PFSK-1 (cell line): ENCODE measurements around the gene CAMKV.

Experiments used
- POLR2AphosphoS5 ChIP-seq: IDR thresholded peaks from 2 replicates; pipeline ENCODE4 v1.6.1; 2012; ENCODE audit warnings: low read depth, mild to moderate bottlenecking, control low read depth, low read length, moderate library complexity
- TF ChIP-seq, protein P1 (sequence below), 2 experiments: IDR thresholded peaks; 2 replicates each; pipeline versions ENCODE4 v1.6.1 to v1.8.0; 2011 to 2012; ENCODE audit warnings: low read depth in 2 of 2, low read length in 2 of 2, control low read depth in 1 of 2, inconsistent platforms in 1 of 2, mild to moderate bottlenecking in 1 of 2, moderate library complexity in 1 of 2; ENCODE audit not compliant: insufficient read depth in 1 of 2

DNA sequence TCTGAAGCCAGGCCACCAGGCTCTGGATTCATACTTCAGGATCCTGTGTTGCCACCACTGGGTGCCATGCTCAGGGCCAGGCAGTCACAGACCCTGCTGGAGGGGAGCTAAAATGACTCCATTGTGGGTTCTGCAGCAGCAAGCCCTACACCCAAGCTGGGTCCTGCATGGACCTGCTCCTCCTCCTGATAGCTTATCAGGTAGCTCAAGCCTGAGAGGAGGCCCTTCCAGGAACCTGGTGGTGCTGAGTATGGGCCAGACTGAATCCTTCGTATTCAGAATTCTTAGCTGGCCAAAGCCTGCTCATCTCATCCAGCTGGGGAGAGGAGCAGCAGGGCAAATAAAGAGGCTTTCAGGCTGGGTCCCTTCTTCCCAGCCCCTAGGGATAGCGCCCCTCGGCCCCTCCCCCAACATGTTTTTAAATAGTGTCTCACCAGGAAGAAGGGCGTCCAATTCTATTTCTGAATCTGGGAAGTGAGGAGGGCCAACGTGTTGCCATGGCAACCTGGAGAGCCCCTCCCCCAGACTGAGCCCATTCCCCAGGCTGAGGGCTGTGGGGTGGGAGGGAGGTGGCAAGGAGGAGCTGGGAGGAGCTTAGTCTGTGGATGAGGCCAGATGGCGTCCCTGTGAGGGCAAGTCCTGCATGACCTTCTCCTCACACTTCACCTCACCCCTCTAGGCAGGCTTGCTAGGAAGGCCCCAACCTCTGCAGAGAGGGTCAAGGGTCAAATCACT is 11.0 kb upstream of the CAMKV start:
- TF ChIP-seq, protein P1, sequence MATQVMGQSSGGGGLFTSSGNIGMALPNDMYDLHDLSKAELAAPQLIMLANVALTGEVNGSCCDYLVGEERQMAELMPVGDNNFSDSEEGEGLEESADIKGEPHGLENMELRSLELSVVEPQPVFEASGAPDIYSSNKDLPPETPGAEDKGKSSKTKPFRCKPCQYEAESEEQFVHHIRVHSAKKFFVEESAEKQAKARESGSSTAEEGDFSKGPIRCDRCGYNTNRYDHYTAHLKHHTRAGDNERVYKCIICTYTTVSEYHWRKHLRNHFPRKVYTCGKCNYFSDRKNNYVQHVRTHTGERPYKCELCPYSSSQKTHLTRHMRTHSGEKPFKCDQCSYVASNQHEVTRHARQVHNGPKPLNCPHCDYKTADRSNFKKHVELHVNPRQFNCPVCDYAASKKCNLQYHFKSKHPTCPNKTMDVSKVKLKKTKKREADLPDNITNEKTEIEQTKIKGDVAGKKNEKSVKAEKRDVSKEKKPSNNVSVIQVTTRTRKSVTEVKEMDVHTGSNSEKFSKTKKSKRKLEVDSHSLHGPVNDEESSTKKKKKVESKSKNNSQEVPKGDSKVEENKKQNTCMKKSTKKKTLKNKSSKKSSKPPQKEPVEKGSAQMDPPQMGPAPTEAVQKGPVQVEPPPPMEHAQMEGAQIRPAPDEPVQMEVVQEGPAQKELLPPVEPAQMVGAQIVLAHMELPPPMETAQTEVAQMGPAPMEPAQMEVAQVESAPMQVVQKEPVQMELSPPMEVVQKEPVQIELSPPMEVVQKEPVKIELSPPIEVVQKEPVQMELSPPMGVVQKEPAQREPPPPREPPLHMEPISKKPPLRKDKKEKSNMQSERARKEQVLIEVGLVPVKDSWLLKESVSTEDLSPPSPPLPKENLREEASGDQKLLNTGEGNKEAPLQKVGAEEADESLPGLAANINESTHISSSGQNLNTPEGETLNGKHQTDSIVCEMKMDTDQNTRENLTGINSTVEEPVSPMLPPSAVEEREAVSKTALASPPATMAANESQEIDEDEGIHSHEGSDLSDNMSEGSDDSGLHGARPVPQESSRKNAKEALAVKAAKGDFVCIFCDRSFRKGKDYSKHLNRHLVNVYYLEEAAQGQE (IDR thresholded peaks at IDR 0.05; ENCODE audit: insufficient read depth in 1 of 2, low read depth in 2 of 2, low read length in 2 of 2): no peak
- TF ChIP-seq POLR2AphosphoS5: no peak
